ENCODE results near the gene SBK1. TPM values are rescaled to one million over a fixed set of nuclear protein-coding genes. Genes with fewer than 3 reads are reported as not detected.

The SBK1 gene
- total and polyA plus RNA-seq, 5 experiments from 2014 or later: 5.7 to 21.3 (median 19.9) TPM

GRCh38 chr16:28310796-28311195 lies 18.5 kb downstream of the SBK1 start:
- no peak for ATAC-seq
- POLR2A ChIA-PET: interaction anchor here (0.6 to 31.4 kb wide), 5 partner anchors 8 to 170 kb away, joined by 3 to 888 read pairs (median 4); partner anchors contain the start of gene SBK1

GRCh38 chr16:28311413-28311812 lies 19.1 kb downstream of the SBK1 start:
- Mint-ChIP-seq H3K9me3 (no peaks in the 10 kb centered on the region), H3K4me1 (peaks cover 36 to 88% (median 71%) of the 10 kb centered on the region in 4 donors), H3K4me3 (peak overlapping the region; percentile 24 to 82 (median 75)), H3K36me3 (peaks cover 0 to 10% (median 7%) of the 10 kb centered on the region in 3 donors), H3K27me3 (no peaks in the 10 kb centered on the region), H3K27ac (peak overlapping the region; percentile 95 to 99 (median 98))
- POLR2A ChIA-PET: interaction anchor here (1.4 to 31.4 kb wide), 3 partner anchors 10 to 169 kb away, joined by 4 to 888 read pairs (median 4); partner anchors contain the start of gene SBK1
- no peak for ATAC-seq
- no peak for DNase-seq

More at GRCh38 chr16:28310796-28311195, 18.5 kb downstream of the SBK1 start:
- Mint-ChIP-seq H3K4me3 (peak overlapping the region; percentile 20 to 82 (median 76)), H3K27me3 (no peaks in the 10 kb centered on the region), H3K36me3 (peaks cover 0 to 10% (median 7%) of the 10 kb centered on the region in 3 donors), H3K4me1 (peaks cover 42 to 88% (median 76%) of the 10 kb centered on the region in 4 donors), H3K9me3 (no peaks in the 10 kb centered on the region), H3K27ac (peak overlapping the region; percentile 95 to 99 (median 98))
- DNase-seq: no peak

GRCh38 chr16:28311913-28312312 lies 19.6 kb downstream of the SBK1 start:
- Mint-ChIP-seq H3K4me1 (peaks cover 37 to 89% (median 73%) of the 10 kb centered on the region in 4 donors), H3K27me3 (no peaks in the 10 kb centered on the region), H3K27ac (peak overlapping the region; percentile 95 to 99 (median 97)), H3K36me3 (peaks cover 0 to 11% (median 7%) of the 10 kb centered on the region in 3 donors), H3K9me3 (no peaks in the 10 kb centered on the region), H3K4me3 (peak overlapping the region in 8 of 10 donors; percentile 26 to 81 (median 67))
- DNase-seq (peak in 5 of 10 donors; percentile 29 to 46 (median 38)), ATAC-seq (peak; percentile 6 to 16)
- POLR2A ChIA-PET: interaction anchor here (1.4 to 31.4 kb wide), 2 partner anchors 10 to 23 kb away, joined by 4 to 888 read pairs; partner anchors contain the start of gene SBK1

- H3K4me1 Mint-ChIP-seq: peaks cover 38 to 90% (median 75%) of the 10 kb centered on the region in 4 donors
- H3K27ac Mint-ChIP-seq: peak overlapping the region; percentile 95 to 99 (median 97)
- no peaks in the 10 kb centered on the region for H3K27me3 Mint-ChIP-seq
- POLR2A ChIA-PET: interaction anchor here (31.4 kb wide), 1 partner anchor 23 kb away, joined by 888 read pairs; the partner anchor contains the start of gene SBK1
- H3K4me3 Mint-ChIP-seq: peak overlapping the region in 9 of 10 donors; percentile 26 to 81 (median 66)
- no peaks in the 10 kb centered on the region for H3K9me3 Mint-ChIP-seq
- peak in 1 of 10 donors; percentile 28 for DNase-seq
- no peak for ATAC-seq
- peaks cover 0 to 13% (median 7%) of the 10 kb centered on the region in 3 donors for H3K36me3 Mint-ChIP-seq
Measured at GRCh38 chr16:28312327-28312726, 20.0 kb downstream of the SBK1 start.

GRCh38 chr16:28313587-28313986 lies 21.3 kb downstream of the SBK1 start:
- peaks cover 0 to 17% (median 10%) of the 10 kb centered on the region in 3 donors for H3K36me3 Mint-ChIP-seq
- POLR2A ChIA-PET: interaction anchor here (0.5 to 31.4 kb wide), 4 partner anchors 25 to 501 kb away, joined by 3 to 888 read pairs (median 3); partner anchors contain the start of gene SBK1
- H3K9me3 Mint-ChIP-seq: no peaks in the 10 kb centered on the region
- H3K27me3 Mint-ChIP-seq: no peaks in the 10 kb centered on the region
- H3K4me3 Mint-ChIP-seq: peak overlapping the region in 4 of 10 donors; percentile 14 to 54 (median 33)
- DNase-seq (no peak), ATAC-seq (no peak)
- H3K4me1 Mint-ChIP-seq: peaks cover 40 to 94% (median 71%) of the 10 kb centered on the region in 4 donors
- peak overlapping the region; percentile 60 to 99 (median 94) for H3K27ac Mint-ChIP-seq

GRCh38 chr16:28316054-28316453 lies 23.7 kb downstream of the SBK1 start:
- no peak for ATAC-seq
- peaks cover 0 to 24% (median 9%) of the 10 kb centered on the region in 3 donors for H3K36me3 Mint-ChIP-seq
- POLR2A ChIA-PET: interaction anchor here (31.4 kb wide), 1 partner anchor 27 kb away, joined by 888 read pairs; the partner anchor contains the start of gene SBK1
- DNase-seq: no peak
- peaks cover 24 to 74% (median 50%) of the 10 kb centered on the region in 4 donors for H3K4me1 Mint-ChIP-seq
- no peaks in the 10 kb centered on the region for H3K9me3 Mint-ChIP-seq
- no peak overlapping the region for H3K4me3 Mint-ChIP-seq
- H3K27me3 Mint-ChIP-seq: no peaks in the 10 kb centered on the region
- H3K27ac Mint-ChIP-seq: peak overlapping the region in 8 of 10 donors; percentile 9 to 93 (median 57)

GRCh38 chr16:28317040-28317880 lies 24.9 kb downstream of the SBK1 start:
- Mint-ChIP-seq H3K27ac (peak overlapping the region; percentile 73 to 93 (median 88)), H3K27me3 (no peaks in the 10 kb centered on the region), H3K4me1 (peaks cover 18 to 65% (median 38%) of the 10 kb centered on the region in 4 donors), H3K4me3 (peak overlapping the region in 7 of 10 donors; percentile 26 to 71 (median 58)), H3K9me3 (no peaks in the 10 kb centered on the region), H3K36me3 (peaks cover 0 to 26% (median 9%) of the 10 kb centered on the region in 3 donors)
- ATAC-seq: peak; percentile 83 to 86
- POLR2A ChIA-PET: interaction anchor here (0.6 to 31.4 kb wide), 3 partner anchors 13 to 97 kb away, joined by 3 to 888 read pairs (median 3); partner anchors contain the start of gene SBK1
- peak; percentile 55 to 87 (median 72) for DNase-seq

- peaks cover 0 to 26% (median 9%) of the 10 kb centered on the region in 3 donors for H3K36me3 Mint-ChIP-seq
- no peaks in the 10 kb centered on the region for H3K27me3 Mint-ChIP-seq
- no peak for ATAC-seq
- POLR2A ChIA-PET: interaction anchor here (0.5 to 31.4 kb wide), 5 partner anchors 8 to 163 kb away, joined by 3 to 888 read pairs (median 4); partner anchors contain the start of gene SBK1
- H3K4me1 Mint-ChIP-seq: peaks cover 16 to 61% (median 35%) of the 10 kb centered on the region in 4 donors
- peak overlapping the region in 1 of 10 donors; percentile 39 for H3K4me3 Mint-ChIP-seq
- H3K9me3 Mint-ChIP-seq: no peaks in the 10 kb centered on the region
- peak overlapping the region in 8 of 10 donors; percentile 7 to 87 (median 64) for H3K27ac Mint-ChIP-seq
- DNase-seq: no peak
Measured at GRCh38 chr16:28318042-28318744, 25.9 kb downstream of the SBK1 start.

GRCh38 chr16:28319476-28320022 lies 27.2 kb downstream of the SBK1 start:
- DNase-seq: no peak
- Mint-ChIP-seq H3K4me3 (no peak overlapping the region), H3K36me3 (peaks cover 0 to 27% (median 9%) of the 10 kb centered on the region in 3 donors), H3K27ac (peak overlapping the region in 5 of 10 donors; percentile 36 to 84 (median 67)), H3K4me1 (peaks cover 12 to 48% (median 24%) of the 10 kb centered on the region in 4 donors), H3K27me3 (no peaks in the 10 kb centered on the region), H3K9me3 (no peaks in the 10 kb centered on the region)
- POLR2A ChIA-PET: interaction anchor here (0.6 to 31.4 kb wide), 2 partner anchors 31 to 1083 kb away, joined by 3 to 888 read pairs; partner anchors contain the start of gene SBK1
- no peak for ATAC-seq

- no peak overlapping the region for H3K4me3 Mint-ChIP-seq
- DNase-seq (no peak), ATAC-seq (no peak)
- H3K27ac Mint-ChIP-seq: no peak overlapping the region
- H3K36me3 Mint-ChIP-seq: peaks cover 0 to 27% (median 8%) of the 10 kb centered on the region in 3 donors
- no peaks in the 10 kb centered on the region for H3K27me3 Mint-ChIP-seq
- no peaks in the 10 kb centered on the region for H3K9me3 Mint-ChIP-seq
- POLR2A ChIA-PET: interaction anchor here (0.6 to 31.4 kb wide), 2 partner anchors 31 to 1084 kb away, joined by 3 to 888 read pairs; partner anchors contain the start of gene SBK1
- H3K4me1 Mint-ChIP-seq: peaks cover 10 to 43% (median 19%) of the 10 kb centered on the region in 4 donors
Measured at GRCh38 chr16:28320023-28320561, 27.8 kb downstream of the SBK1 start.

- Mint-ChIP-seq H3K27me3 (no peaks in the 10 kb centered on the region), H3K9me3 (no peaks in the 10 kb centered on the region), H3K36me3 (peaks cover 0 to 27% (median 7%) of the 10 kb centered on the region in 3 donors), H3K4me1 (peaks cover 8 to 36% (median 15%) of the 10 kb centered on the region in 4 donors), H3K27ac (no peak overlapping the region), H3K4me3 (no peak overlapping the region)
- no peak for DNase-seq
- no peak for ATAC-seq
- POLR2A ChIA-PET: interaction anchor here (31.4 kb wide), 1 partner anchor 32 kb away, joined by 888 read pairs; the partner anchor contains the start of gene SBK1
Measured at GRCh38 chr16:28320741-28321140, 28.4 kb downstream of the SBK1 start.

Measured in naive thymus-derived CD8-positive, alpha-beta T cell (primary cell).